LNCAP (cell line): ENCODE results near the gene PRKCSH.

ENCODE experiments used
- TF ChIP-seq, protein P1 (sequence below): fragments of 450-650 bp; IDR thresholded peaks from 2 replicates; pipeline ENCODE4 v1.5.1; 2017; ENCODE audit warnings: mild to moderate bottlenecking

Gene PRKCSH

DNA sequence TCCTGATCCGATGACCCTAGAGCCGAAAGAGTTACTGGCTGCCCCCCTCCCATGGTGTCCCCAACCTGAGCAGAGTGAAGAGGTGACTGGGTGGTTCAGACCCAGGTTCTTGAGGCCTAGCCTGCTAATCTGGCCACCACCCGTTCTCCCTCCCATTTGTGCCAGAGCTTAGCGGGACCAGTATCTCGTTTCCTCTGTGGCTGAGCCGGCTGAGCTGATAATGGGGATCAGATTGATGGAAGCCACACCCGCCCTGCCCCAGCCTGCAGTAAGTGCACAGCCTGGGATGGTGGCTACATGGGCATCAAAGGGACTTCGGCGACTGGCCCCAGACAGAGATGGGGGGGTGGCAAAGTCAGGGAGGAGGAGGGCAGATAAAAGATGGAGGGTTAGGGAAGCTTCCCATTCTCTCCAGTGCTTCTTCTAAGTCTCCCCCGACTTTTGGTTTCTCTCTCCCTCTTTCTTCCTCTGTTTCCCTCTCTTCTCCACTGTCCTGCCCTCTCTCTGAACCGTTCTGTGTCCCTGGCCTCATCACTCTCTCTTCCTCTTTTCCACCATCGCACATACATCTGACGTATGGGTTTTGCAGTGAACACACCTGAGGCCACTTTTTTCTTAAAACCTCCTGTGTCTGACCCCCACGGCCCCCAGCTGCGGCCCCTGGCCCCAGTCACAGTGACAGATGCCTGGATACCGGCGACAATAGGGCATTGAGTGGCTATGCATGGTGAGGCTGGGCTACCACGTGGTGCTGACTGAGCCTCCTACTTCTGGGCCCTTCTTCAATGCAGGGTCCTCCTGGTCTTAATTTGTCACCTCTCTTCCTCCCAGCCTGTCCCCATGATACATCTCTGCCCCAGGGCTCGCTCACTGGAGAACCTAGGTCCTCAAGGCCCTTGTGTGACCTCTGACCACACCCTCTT, 43.0 kb downstream of the PRKCSH start:
- TF ChIP-seq, protein P1, sequence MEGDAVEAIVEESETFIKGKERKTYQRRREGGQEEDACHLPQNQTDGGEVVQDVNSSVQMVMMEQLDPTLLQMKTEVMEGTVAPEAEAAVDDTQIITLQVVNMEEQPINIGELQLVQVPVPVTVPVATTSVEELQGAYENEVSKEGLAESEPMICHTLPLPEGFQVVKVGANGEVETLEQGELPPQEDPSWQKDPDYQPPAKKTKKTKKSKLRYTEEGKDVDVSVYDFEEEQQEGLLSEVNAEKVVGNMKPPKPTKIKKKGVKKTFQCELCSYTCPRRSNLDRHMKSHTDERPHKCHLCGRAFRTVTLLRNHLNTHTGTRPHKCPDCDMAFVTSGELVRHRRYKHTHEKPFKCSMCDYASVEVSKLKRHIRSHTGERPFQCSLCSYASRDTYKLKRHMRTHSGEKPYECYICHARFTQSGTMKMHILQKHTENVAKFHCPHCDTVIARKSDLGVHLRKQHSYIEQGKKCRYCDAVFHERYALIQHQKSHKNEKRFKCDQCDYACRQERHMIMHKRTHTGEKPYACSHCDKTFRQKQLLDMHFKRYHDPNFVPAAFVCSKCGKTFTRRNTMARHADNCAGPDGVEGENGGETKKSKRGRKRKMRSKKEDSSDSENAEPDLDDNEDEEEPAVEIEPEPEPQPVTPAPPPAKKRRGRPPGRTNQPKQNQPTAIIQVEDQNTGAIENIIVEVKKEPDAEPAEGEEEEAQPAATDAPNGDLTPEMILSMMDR, result no peak

DNA sequence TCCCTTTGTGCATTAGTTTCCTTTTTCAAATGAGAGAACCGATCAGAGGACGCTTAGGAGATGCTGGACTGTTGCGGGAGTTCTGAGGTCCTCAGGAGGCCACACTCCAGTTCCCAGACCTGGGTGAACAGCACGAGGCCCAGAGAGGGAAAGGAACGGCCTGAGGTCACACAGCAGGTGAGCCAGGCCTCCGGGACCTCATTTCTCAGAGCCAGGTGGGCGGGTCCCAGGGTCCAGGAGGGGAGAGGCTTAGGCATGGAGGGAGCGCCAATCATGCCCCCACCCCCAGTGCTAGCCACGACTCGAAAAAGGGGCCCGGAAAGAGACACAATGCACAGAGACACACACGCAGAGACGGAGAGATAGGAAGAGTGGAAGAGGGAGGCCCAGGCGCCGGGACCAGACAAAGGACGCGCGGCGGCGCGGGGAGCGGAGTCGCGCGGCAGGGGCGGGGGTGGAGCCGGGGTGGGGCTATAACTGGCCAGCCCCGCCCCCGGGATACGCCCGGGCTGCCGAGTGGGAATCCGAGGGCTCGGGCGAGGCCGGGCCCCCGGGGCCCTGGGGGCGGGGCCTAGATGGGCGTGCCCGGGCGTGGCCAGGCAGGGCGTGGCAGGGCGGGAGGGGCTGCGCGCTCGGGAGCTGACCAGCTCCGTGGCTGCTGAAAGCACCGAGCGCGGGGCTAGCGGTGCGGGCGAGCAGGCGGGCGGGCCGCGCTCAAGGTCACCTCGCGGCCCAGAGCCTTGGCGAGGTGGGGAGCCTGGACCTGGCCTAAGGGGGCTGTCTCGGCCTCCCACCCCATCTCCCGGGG, 43.9 kb downstream of the PRKCSH start:
- TF ChIP-seq, protein P1, result no peak

DNA sequence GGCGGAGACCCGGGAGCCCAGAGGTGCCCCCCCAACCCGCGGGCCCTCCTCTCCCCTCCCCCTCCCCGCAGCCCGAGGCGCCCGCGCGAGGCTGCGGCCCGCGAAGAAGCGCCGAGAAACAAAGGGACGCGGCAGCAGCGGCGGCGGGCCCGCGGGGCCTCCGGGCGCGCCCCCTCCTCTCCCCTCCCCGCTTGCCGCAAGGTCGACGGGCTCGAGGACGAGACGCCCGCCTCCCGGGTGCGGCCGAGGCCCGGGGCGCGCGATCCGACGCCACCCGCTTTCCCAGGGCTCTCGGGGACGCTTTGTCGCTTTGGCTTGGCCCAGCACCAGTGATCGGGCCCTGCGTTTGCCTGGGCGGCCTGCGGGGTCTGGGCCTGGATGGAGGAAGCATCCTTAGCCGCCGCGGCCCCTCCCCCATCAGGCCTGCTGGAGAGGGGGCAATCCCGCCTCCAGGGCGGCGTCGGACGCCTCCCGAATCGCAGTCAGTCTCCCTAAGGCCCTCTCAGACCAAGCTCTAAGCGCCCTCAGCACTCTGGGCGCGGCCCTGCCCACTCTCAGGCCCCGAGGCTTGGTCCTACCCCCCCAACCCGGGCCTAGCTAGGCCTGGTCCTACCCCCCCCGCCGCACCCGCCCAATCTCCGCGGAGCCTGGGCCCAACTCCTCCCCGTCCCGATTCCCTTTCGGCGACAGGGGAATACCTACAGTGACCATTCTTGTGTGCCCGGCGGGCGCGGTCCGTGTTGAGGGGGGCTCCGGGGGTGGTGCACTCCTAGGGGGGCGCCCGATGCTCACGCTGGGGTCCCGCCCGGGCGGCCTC, 44.7 kb downstream of the PRKCSH start:
- TF ChIP-seq, protein P1, result no peak

DNA sequence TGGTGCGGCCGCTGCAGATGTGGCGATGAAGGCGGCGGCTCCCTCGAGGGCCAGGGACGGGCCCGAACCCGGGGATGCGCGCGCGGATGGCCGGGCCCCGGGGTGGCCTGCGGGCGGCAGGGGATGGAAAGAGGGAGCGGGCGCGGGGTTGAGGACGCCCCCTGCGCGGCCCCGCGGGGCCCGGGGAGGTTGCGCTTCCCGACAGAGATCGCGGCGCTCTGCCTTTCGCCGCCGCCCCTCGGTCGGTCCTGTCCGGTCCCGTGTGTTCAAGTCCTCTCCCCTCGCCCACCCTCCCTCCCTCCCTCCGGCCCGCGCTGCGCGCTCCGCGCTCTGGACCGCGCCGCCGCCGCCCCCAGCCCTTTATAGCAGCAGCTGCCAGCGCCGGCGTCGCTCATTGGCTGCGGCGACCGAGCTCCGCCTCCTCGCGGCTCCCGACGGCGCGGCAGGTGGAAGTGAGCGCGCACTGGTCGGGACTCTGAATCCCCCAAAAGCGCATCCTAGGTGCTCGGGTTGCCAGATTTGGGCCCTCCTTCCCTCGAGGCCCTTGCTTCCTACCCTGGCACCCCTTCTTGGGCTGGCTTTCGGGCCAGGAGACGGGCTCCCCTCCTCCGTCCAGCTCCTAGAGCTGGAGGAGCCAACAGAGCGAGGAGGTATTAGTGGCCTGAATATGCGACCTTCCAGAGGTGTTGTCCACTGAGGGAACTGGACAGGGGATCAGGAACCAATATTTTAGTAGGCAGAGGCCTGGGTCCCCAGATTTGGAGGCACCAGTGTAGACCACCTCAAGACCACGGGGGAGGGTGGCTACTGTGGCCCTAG, 45.5 kb downstream of the PRKCSH start, which contains the start of gene ELAVL3:
Gene ELAVL3 (minus strand): TSS at position 332 of the 819 bp plus-strand sequence. CDS start 438 bp downstream, outside the sequence.
- TF ChIP-seq, protein P1, result no peak

DNA sequence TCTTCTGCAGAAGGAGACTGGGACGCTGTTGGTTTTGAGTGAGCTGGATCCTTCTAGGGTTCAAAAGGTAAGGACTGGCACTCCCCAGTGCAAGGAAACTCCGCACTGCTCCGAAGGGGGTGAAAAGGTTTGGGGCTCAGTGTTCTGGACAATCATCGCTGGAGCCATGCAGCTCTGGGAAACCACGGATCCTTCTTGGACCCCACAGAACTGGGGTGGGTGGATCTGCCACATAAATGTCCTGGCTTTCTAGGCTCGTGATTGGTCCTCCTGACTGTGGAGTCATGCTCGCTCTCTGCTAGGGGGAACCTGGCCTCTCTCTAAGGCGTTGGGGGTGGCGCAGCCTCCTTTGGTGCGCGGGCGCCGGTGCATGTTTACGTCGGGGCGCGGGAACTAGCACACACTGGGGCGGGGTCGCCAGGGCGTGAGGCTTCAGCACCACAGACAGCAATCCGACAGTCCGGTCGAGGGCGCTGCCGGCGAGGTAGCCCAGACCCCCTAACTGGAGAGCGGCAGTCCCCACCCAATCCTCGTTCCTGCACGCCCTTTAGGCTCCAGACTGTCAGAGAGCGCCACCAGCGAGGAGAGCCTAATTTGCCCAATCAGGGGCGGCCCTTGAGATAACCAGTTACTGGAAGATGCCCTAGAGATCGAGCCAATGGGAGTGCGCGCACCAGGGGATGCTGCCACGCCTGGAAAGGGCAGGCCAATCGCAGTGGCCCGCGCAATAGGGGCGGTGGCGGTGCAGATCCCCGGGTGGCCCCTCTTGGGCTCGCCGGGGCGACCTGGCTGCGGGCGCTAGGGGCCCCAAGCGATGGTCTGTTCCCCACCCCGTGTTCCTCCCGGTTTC, 46.3 kb downstream of the PRKCSH start:
- TF ChIP-seq, protein P1, result no peak

DNA sequence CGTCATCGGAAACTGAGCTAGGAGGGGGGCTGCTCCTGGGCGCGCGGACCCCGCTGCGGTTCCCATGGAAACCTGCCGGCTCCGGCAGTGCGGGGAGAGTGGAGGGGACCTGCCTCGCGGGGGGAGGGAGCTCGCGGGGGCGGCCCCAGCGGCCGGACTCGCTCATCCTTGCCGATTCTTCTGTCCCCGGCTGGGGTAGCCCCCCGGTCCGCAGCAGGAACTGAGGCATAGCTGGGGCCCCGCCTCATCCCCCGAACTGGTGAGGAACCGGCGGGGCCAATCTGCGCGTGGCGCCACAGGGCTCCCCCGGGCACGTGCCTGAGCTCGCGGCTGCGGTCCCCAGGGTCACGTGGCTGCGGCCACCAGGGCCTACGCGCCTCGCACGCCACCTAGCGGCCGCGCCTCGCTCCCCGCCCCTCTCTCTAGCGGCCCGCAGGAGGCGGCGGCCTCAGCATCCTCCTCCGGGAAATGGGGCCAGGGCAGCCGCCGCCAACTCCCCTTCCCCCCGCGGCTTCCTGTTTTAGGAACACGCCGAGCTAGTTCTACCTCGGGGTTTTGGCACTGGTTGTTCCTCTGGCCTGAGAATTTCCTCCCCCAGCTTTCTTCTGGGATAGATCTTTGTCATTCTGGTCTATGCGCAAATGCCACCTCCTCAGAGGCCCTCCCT, 47.1 kb downstream of the PRKCSH start:
- TF ChIP-seq, protein P1, result peak; percentile 95
